ENCODE measurements around the gene MAB21L3.

GRCh38 chr1:116075990-116076389 is 35.2 kb upstream of the MAB21L3 start:
- TF ChIP-seq POLR2A (IDR thresholded peaks at IDR 0.05; ENCODE audit: low read length) (no peak), GATA1 (IDR thresholded peaks at IDR 0.05; ENCODE audit: low read depth, low read length) (no peak)
